Measurements from ENCODE around the gene UFD1.

Gene UFD1

GRCh38 chr22:19419086-19419463 lies 59.9 kb downstream of the UFD1 start:
- DNase-seq, result peak; percentile 13

DNA sequence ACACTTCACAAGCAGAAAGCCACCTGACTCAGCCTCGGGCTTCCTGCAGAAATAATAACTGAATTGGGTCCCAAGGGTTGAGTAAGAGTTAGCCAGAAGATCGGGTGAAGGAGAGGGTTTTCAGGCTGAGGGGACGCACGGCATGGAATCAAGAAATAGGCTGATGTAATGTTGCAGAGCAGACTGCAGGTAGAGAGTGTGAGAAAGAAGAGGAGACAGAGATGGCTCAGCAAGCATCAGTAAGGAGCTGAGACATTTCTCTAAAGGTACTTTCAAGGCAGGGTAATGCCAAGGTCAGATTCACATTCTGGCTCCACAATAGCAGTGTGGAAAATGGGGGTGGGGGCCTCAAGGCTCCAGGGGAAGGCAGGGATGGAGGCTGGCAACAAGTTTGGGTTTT lies 66.1 kb downstream of the UFD1 start:
- DNase-seq, result no peak

DNA sequence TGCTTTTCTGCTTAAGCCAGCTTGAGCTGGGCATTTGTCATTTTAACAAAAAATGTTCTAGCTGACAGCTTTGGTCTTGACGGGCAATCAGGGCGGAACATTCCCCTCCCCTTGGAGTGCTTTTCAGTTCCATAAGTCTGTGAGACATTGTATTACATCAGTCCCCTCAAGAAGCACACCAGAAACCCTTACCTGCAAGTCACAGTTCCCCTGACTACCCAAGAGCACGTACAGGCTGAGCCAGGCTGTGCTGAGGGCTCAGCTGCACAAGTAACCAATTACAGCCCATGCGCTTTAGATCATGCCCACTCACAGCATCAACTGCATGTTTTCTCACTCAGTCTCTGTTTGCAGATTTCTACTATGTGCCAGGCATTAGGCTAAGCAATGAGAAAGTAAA lies 66.5 kb downstream of the UFD1 start:
- DNase-seq, result no peak

DNA sequence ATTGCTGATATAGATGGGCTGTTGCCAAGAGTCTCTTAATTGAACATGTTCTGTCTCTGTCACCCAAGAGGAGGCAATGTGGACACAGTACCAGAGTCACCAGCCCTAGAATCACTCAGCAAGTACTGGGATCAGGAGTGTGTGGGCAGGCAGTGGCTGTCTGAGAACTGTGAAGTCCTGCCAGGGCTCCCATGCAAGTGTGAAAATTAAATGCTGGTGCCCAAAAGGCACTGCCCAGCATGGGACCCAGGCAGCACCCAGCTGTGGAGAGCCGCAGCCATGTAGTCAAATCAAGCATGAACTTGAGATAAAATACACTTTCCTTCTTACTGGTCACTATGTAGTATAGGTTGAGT lies 67.3 kb downstream of the UFD1 start:
- DNase-seq, result no peak

- no peak for DNase-seq
Observed at GRCh38 chr22:19410941-19411689, 67.9 kb downstream of the UFD1 start.

GRCh38 chr22:19407649-19408606 lies 71.1 kb downstream of the UFD1 start:
- DNase-seq, result no peak

GRCh38 chr22:19406846-19407245 lies 72.1 kb downstream of the UFD1 start:
- no peak for DNase-seq

GRCh38 chr22:19406281-19406811 lies 72.6 kb downstream of the UFD1 start:
- no peak for DNase-seq

DNA sequence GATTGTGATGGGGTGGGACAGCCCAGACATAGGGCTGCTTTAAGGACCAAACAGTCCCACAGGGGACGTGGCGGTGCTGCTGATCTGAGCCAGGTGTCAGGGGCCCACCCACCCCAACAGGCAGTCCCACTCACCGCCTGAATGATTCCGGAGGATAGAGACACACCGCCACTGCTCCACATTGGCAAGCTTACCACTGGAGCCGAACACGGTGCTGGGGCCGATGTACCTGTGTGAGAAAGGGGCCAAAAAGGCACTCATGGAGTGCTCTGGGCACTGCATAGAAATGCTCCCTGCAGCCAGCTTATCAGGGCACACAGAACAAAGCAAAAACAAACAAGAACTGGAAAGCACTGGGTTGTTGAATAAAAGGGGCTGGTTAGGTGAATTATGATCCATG lies 73.3 kb downstream of the UFD1 start:
- DNase-seq, result no peak

- DNase-seq, result no peak
Observed at GRCh38 chr22:19405133-19405532, 73.9 kb downstream of the UFD1 start.

- no peak for DNase-seq
Observed at GRCh38 chr22:19404676-19405075, 74.3 kb downstream of the UFD1 start.

GRCh38 chr22:19402642-19403191 lies 76.3 kb downstream of the UFD1 start:
- no peak for DNase-seq

- DNase-seq, result no peak
Observed at GRCh38 chr22:19401483-19401882, 77.5 kb downstream of the UFD1 start.

GRCh38 chr22:19400881-19401280 lies 78.1 kb downstream of the UFD1 start:
- no peak for DNase-seq

All from CD4-positive, alpha-beta T cell treated with Interleukin-17A for 1 hour (primary cell).